ENCODE data around the gene GAB1. TPM values are rescaled to one million over a fixed set of nuclear protein-coding genes. Genes with fewer than 3 reads are reported as not detected.

GAB1 gene
- total and polyA plus RNA-seq, 2 of the 8 experiments (the other 6 are each of a cell fraction or from before 2014, with no cell fraction given): 6.8 to 21.3 TPM

DNA sequence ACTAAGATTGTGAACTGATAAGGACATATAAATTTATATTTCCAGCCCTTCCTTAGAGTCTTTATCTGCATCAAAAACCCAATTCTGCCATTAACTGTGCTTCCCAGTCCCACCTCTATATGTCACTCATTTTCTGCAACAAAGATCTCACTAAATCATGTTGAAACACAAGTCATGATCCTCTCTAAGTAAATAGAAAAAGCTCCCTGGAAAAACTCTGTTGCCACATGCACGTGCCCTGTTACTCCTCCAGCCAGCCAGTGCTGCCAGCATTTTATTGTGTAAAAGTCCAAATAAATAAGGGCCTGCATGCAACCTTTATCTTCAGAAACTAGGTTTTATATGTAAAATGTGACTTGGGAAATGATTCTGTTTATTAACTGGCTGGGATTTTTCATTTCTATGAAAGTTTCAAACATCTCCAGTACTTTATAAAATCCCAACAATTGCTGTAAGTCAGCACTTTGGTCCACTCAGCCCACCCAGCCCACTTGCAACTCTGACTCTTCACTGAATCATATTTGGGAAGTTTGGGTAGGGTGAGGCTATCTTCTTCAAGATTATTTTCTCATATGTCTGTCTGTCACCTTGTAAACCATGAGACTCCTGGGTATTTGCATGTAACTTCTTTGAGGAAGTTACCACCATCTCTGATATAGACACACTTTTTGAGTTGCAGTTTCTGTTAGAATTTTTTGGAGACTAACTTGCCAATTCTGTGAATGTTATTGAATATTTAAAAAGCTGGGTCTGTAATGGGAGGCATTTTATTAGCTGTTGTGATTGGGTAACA is 136.9 kb downstream of the GAB1 start:
- Histone ChIP-seq H3K27ac (ENCODE audit: low read depth, low read length) (no peak overlapping the region), H3K79me1 (ENCODE audit: low read depth, low read length) (no peaks in the 10 kb centered on the region), H3K4me2 (ENCODE audit: insufficient read depth in 1 of 2, low read depth in 2 of 2, low read length in 2 of 2) (no peak overlapping the region), H3K4me1 (replicated peaks in 1 of 4; ENCODE audit: control insufficient read depth in 3 of 4, insufficient read depth in 4 of 4, low read length in 3 of 4) (no peaks in the 10 kb centered on the region), H3K36me3 (ENCODE audit: control insufficient read depth in 2 of 4, insufficient read depth in 4 of 4, low read length in 3 of 4) (peaks cover 0 to 7% (median 0%) of the 10 kb centered on the region in 4 experiments; a peak in 3 of 8 replicates), H3K14ac (ENCODE audit: insufficient read length) (no peak overlapping the region), H4K20me1 (replicated peaks in 1 of 2; ENCODE audit: control insufficient read depth in 1 of 2, insufficient read depth in 2 of 2, low read length in 2 of 2) (no peaks in the 10 kb centered on the region), H2BK20ac (ENCODE audit: low read length) (no peak overlapping the region), H2AK5ac (ENCODE audit: low read depth, low read length) (no peak overlapping the region), H3K27me3 (replicated peaks in 1 of 4; ENCODE audit: control insufficient read depth in 3 of 4, extremely low read depth in 1 of 4, insufficient read depth in 3 of 4, low read length in 3 of 4) (no peaks in the 10 kb centered on the region), H3K4ac (replicated peaks; ENCODE audit: insufficient read length, low read depth, low read length) (no peak overlapping the region), H2BK15ac (ENCODE audit: low read length) (no peak overlapping the region), H4K91ac (replicated peaks; ENCODE audit: insufficient read length, low read length) (no peak overlapping the region), H2BK12ac (ENCODE audit: low read depth, low read length) (no peak overlapping the region), H3K23ac (ENCODE audit: insufficient read length) (no peak overlapping the region), H3K18ac (ENCODE audit: extremely low read depth, low read length) (no peak overlapping the region), H3K9ac (replicated peaks in 1 of 4; ENCODE audit: extremely low read depth in 1 of 4, low read depth in 3 of 4, low read length in 3 of 4) (no peak overlapping the region), H2BK120ac (replicated peaks; ENCODE audit: low read depth, low read length) (no peak overlapping the region), H3K4me3 (ENCODE audit: extremely low read depth in 1 of 4, insufficient read depth in 2 of 4, low read depth in 3 of 4, low read length in 4 of 4) (no peak overlapping the region), H3K79me2 (ENCODE audit: control insufficient read depth in 1 of 2, insufficient read depth in 2 of 2, low read length in 2 of 2) (no peaks in the 10 kb centered on the region), H3K9me3 (ENCODE audit: insufficient read depth in 2 of 2, low read depth in 1 of 2, low read length in 1 of 2) (no peaks in the 10 kb centered on the region), H2BK5ac (ENCODE audit: low read depth, low read length) (no peak overlapping the region), H3K56ac (replicated peaks; ENCODE audit: insufficient read length, low read depth, low read length) (no peak overlapping the region), H4K5ac (ENCODE audit: insufficient read length, low read depth, low read length) (no peak overlapping the region), H4K8ac (ENCODE audit: extremely low read depth, insufficient read depth, low read length) (no peak overlapping the region), H3K23me2 (ENCODE audit: low read depth, low read length) (no peaks in the 10 kb centered on the region), H2AFZ (ENCODE audit: low read length) (no peak overlapping the region)
- ChIA-PET POLR2A (ENCODE audit: partially characterized antibody) (no interaction called here), CTCF (ENCODE audit: partially characterized antibody) (no interaction called here)
- no peak for TF ChIP-seq NANOG (IDR thresholded peaks at IDR 0.05; ENCODE audit: insufficient read depth, low read depth, low read length, poor library complexity, severe bottlenecking)
- DNase-seq (ENCODE audit: low read depth in 1 of 2, low spot score in 2 of 2) (no peak), FAIRE-seq (no peak)
- 95% methylated on average over 1 of the region's 1 CpG; no CpG with 5 or more reads in 1 of the 2 experiments for WGBS, 2 experiments (ENCODE audit: extremely low coverage in 1 of 2, insufficient coverage in 1 of 2, insufficient read length in 1 of 2, insufficient replicate concordance in 2 of 2, low coverage in 1 of 2, low lambda C conversion rate in 2 of 2, missing lambda C conversion rate in 1 of 2)
